NCI-H446 treated with DMSO at 0.1 percent for 48 hours (cell line): ENCODE data around the gene MUCL3.
"Not testable (repeated sequence)": the region's sequence is repeated elsewhere in the genome, so short reads cannot be mapped to it uniquely, and the experiment has no call there.

Experiments used
- DNase-seq: peaks from one replicate; lab custom pipeline; 2025; lab: John Stamatoyannopoulos, UW

MUCL3 gene

DNA sequence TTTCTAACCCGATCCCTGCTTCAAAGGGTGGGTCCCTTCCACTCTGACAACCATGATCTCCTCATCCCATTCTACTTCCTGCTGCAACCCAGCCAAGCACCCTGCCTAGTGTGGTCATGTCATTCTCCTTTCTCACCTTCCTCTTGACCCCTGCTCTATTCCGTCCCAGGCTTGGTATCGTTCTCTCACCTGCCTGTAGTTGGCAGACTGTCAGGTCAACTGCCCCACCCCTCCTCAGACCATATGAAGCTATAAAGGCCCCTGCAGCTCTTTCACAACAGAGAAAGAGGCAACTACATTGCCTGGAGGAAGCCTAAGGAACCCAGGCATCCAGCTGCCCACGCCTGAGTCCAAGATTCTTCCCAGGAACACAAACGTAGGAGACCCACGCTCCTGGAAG is 42.7 kb downstream of the MUCL3 start, which contains the start of gene MUC21:
MUC21 (plus strand) TSS at position 280 of the 400 bp plus-strand sequence. CDS start 241 bp downstream, outside the sequence.
- DNase-seq, result no peak

DNA sequence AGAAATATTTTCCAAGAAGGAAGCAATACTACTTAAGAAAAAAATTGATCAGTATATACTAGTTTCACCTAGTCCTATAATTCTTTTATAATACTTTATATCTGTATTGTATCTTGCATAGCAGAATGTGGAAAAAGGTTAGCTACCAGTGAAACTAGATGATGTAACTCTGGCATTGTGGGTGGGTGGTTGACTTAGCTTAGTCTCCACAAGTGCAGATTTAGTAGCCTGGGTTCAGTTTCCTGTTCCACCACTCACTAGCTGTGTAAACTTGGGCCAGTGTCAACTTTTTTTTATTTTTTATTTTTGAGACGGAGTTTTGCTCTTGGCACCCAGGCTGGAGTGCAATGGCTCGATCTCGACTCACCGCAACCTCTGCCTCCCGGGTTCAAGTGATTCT is 44.7 kb downstream of the MUCL3 start:
- DNase-seq, result no peak

DNA sequence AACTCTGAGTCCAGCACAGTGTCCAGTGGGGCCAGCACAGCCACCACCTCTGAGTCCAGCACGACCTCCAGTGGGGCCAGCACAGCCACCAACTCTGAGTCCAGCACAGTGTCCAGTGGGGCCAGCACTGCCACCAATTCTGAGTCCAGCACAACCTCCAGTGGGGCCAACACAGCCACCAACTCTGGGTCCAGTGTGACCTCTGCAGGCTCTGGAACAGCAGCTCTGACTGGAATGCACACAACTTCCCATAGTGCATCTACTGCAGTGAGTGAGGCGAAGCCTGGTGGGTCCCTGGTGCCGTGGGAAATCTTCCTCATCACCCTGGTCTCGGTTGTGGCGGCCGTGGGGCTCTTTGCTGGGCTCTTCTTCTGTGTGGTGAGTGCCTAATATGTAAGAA is 46.5 kb downstream of the MUCL3 start:
- no peak for DNase-seq

DNA sequence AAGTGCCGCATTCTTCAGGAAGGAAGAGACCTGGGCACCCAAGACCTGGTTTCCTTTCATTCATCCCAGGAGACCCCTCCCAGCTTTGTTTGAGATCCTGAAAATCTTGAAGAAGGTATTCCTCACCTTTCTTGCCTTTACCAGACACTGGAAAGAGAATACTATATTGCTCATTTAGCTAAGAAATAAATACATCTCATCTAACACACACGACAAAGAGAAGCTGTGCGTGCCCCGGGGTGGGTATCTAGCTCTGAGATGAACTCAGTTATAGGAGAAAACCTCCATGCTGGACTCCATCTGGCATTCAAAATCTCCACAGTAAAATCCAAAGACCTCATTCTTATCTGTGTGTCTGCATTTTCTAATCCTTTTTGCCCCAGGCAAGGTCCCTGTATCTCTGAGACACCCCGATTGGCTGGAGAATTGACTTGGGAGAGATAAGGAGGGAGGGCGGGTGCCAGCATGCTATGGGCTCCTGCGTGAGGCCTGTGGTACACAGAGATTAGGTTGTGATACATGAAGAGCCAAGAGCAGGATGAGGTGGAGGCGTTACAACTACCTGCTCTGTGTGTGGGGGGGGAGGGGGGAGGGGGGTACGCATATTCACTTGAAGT is 47.5 kb downstream of the MUCL3 start:
- no peak for DNase-seq

DNA sequence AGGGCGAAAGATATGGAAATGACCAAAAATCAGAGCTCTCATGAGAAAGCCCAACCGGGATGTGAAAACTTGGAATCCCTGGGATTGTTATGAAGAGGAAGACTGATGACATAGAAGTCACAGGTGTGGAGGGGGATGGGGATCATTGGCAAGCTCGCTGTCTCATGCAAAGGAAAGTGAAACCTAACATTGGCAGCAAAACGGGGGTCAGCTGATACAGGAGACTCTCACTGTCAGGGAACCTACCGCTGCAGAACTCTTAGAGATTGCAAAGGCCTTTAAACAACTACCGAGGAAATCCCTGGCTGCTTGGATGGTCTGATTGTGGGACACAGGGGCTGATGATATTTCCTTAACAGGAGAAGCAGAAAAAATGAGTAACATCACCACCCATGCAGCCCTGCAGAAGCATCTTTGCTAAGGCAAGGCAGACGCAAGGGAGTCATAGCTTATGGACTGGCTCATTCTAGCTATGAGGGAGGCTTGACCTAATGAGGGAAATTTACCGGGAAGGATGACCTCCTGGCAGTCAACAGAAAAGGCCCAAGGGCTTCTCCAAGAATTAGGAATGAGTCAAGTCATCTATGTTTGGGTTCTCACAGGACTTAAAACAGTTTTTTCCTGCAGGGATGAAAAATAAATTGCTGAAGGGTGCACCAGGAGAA is 49.8 kb downstream of the MUCL3 start:
- DNase-seq, result no peak

DNA sequence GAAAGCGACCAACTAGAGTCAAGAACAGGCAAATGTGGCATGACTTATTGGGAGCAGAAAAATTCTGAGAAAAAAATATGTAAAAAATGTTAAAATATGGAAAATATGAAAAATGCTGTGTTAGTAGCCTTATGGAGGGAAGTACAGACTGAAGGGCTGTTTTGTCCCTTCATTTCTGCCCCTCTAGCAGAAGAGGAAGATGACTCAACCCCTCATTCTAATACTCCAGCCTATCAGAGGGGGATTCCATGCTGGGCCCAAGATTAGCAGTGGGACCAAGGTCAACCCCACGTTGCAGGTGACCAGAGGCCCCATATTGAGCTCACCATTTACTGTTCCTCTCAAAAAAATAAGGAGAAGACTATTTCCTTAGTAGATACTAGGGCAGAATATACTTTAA is 51.1 kb downstream of the MUCL3 start:
- DNase-seq, result no peak

DNA sequence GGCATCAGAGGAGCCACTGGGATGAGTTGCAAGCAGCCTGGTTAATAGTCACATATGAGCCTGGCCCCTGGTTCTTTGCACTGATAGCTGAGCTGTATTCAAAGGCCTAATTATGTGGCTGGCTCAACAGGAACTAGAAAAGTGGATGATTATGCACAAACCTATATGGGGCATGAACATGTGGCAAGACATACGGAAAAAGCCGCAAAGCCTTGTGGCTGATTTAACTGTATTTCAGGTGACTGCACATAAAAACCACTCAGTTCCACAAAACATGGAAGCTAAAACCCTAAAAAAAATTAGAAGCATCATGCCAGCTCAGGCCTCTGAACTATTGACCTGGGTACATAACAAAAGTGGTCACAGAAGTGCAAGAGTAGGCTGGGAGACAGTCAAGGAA is 56.5 kb downstream of the MUCL3 start:
- DNase-seq, result no peak

DNA sequence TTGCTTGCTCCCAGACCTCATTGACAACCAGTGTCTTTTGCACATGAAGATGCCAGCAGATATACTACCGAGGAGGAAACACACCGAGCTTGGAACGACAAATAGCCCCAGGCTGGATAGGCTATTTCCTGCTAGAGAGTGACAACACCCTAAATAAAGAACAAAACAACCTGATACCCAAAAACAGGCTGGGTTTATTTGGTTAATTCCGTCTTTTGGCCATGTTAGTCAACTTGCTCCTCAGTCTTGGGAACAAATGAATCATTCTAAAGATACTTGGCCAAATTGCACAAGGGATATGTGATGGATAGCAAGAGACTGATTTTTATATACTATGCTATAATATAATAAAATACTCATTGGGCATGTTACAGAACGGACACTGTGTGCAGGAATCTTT is 58.0 kb downstream of the MUCL3 start:
- DNase-seq, result no peak

DNA sequence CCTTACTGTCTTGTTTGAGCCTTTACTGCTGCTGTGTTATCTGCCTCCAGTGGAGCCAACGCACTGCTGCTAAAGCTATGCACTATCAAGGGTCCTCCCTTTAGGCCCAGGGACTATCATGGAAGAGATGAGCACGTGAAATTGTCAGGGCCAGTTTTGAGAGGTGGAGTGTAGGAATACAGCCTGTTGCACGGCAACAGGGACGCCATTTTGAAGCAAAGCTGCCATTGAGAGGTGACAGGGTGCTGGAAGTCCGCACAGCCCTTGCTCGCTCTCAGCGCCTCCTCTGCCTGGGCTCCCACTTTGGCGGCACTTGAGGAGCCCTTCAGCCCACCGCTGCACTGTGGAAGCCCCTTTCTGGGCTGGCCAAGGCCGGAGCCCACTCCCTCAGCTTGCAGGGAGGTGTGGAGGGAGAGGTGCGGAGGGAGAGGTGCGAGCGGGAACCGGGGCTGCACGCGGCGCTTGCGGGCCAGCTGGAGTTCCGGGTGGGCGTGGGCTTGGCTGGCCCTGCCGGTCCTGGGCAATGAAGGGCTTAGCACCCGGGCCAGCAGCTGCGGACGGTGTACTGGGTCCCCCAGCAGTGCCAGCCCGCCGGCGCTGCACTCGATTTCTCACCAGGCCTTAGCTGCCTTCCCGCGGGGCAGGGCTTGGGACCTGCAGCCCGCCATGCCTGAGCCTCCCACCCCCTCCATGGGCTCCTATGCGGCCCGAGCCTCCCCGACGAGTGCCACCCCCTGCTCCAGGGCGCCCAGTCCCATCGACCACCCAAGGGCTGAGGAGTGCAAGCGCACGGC is 59.5 kb downstream of the MUCL3 start:
- not testable (repeated sequence) for DNase-seq

DNA sequence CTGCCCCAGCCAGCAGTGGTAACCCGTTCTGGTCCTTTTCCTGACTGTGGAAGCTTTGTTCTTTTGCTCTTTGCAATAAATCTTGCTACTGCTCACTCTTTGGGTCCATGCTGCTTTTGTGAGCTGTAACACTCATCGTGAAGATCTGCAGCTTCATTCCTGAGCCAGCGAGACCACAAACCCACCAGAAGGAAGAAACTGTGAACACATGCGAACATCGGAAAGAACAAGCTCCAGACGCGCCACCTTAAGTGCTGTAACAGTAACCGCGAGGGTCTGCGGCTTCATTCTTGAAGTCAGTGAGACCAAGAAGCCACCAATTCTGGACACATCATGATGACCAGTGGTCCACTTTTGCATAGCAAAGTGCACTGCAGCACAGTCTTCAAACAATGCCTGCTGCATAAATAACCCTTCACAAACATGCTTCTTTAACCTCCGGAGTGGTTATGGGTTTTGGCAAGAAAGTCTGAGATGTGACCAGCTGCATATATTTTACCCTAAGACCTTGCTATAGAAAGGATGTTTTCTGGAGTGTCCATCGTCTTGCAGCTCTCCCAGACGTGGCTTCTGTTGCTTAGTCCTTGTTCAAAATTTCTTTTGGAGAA is 60.6 kb downstream of the MUCL3 start:
- DNase-seq, result no peak

DNA sequence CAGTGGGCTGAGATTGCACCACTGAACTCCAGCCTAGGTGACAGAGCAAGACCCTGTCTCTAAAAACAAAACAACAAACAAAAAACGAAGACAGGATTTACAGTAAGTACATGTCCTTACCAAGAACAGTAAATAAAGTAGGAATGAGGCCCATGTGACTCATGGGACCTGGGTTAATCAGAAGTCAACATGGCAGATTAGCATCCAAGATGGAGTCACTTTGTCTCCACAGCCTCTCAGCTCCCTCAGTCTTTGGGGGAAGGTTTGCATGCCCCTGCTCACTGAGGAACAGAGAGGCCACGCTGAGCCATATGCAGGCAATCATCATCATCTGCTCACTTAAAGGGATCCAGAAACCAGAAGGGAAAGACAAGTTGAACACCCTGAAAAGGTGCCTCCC is 61.7 kb downstream of the MUCL3 start:
- no peak for DNase-seq
